ENCODE data around the gene SLC35G2. TPM values are rescaled to one million over a fixed set of nuclear protein-coding genes. Genes with fewer than 3 reads are reported as not detected.

The SLC35G2 gene
- total RNA-seq, 4 donors from 2014 or later: 15.1 to 26.1 (median 20.0) TPM

DNA sequence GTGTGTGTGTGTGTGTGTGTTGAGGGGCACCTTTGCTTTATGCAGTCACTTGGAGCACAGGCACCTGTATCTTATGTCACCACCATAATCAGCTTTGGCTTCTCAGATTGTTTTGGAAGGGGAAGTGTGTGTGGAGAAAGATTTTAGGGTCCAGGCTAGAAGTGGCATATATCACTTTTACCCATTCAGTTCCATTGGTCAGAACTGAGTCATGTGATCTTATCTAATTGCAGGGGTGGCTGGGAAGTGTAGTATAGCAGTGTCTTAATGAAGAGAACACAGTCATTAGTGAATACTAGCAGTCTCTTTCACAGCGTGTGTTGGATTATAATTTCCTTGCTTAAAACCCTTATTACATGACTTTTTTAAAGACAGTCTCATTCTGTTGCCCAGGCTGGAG, 63.6 kb downstream of the SLC35G2 start:
- TF ChIP-seq, protein P1, sequence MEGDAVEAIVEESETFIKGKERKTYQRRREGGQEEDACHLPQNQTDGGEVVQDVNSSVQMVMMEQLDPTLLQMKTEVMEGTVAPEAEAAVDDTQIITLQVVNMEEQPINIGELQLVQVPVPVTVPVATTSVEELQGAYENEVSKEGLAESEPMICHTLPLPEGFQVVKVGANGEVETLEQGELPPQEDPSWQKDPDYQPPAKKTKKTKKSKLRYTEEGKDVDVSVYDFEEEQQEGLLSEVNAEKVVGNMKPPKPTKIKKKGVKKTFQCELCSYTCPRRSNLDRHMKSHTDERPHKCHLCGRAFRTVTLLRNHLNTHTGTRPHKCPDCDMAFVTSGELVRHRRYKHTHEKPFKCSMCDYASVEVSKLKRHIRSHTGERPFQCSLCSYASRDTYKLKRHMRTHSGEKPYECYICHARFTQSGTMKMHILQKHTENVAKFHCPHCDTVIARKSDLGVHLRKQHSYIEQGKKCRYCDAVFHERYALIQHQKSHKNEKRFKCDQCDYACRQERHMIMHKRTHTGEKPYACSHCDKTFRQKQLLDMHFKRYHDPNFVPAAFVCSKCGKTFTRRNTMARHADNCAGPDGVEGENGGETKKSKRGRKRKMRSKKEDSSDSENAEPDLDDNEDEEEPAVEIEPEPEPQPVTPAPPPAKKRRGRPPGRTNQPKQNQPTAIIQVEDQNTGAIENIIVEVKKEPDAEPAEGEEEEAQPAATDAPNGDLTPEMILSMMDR (IDR thresholded peaks at IDR 0.05; ENCODE audit: low read depth): no peak

DNA sequence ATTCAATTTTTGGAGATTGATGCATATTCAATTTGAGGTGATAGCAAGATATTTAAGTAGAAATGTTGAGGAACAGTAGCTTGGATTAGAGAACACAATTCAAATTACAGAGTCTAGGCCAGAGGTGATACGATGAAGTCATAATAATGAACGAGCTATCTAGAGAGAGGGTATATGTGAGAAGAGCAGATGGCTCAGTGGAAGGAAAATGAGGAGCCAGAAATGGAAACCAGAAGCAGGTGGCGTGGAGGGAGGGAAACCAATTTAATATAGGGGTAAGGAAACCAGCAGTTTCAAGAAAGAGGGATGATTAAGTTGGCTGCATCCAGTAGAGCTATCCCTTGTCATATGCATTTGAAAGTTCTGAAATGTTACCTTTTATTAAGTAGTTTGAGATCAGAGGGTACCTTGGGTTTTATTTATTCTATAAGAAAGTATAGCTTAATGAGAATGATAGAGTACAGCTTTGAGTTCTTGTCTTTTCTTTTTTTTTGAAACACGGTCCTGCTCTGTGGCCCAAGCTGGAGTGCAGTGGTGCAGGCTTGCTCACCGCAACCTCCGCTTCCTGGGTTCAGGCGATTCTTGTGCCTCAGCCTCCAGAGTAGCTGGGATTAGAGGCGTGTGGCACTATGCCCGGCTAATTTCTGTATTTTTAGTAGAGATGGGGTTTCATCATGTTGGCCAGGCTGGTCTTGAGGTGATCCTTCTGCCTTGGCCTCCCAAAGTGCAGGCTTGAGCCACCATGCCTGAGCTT, 65.2 kb downstream of the SLC35G2 start:
- TF ChIP-seq, protein P1 (IDR thresholded peaks at IDR 0.05; ENCODE audit: low read depth): no peak

- TF ChIP-seq, protein P1 (IDR thresholded peaks at IDR 0.05; ENCODE audit: low read depth): no peak
These were observed 66.7 kb downstream of the SLC35G2 start for GRCh38 chr3:136885357-136886213.

DNA sequence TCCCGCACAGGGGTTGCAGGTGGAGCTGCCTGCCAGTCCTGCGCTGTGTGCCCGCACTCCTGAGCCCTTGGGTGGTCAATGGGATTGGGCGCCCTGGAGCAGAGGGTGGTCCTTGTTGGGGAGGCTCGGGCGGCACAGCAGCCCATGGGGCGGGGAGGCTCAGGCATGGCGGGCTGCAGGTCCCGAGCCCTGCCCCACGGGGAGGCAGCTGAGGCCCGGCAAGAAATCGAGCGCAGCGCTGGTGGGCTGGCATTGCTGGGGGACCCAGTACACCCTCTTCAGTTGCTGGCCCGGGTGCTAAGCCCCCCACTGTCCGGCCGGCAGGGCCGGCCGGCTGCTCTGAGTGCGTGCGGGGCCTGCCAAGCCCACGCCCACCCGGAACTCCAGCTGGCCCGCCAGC, 71.0 kb downstream of the SLC35G2 start:
- TF ChIP-seq, protein P1 (IDR thresholded peaks at IDR 0.05; ENCODE audit: low read depth): no peak

GRCh38 chr3:136891934-136892855, 73.3 kb downstream of the SLC35G2 start:
- TF ChIP-seq, protein P1 (IDR thresholded peaks at IDR 0.05; ENCODE audit: low read depth): no peak

- TF ChIP-seq, protein P1 (IDR thresholded peaks at IDR 0.05; ENCODE audit: low read depth): no peak
These were observed 75.0 kb downstream of the SLC35G2 start for GRCh38 chr3:136893848-136894443.
